ENCODE results near the gene PRXL2B.

Gene PRXL2B

GRCh38 chr1:2614145-2614544 lies 27.6 kb downstream of the PRXL2B start:
- Histone ChIP-seq H2AFZ (ENCODE audit: low read length) (no peak overlapping the region), H3K9ac (ENCODE audit: low read length) (no peak overlapping the region), H3K36me3 (replicated peaks; ENCODE audit: insufficient read depth, low read length) (no peaks in the 10 kb centered on the region), H3K4me2 (ENCODE audit: low read depth, low read length) (no peak overlapping the region), H3K9me2 (replicated peaks; ENCODE audit: insufficient read depth, low read length) (no peaks in the 10 kb centered on the region), H3K4me1 (ENCODE audit: low read length) (no peaks in the 10 kb centered on the region), H3K27ac (ENCODE audit: low read length) (no peak overlapping the region), H3K9me3 (replicated peaks; ENCODE audit: insufficient read depth, low read length) (no peaks in the 10 kb centered on the region), H3F3A (ENCODE audit: insufficient read depth, low read length) (no peaks in the 10 kb centered on the region), H3K4me3 (ENCODE audit: low read length) (no peak overlapping the region), H3K27me3 (replicated peaks; ENCODE audit: insufficient read depth, low read length) (peaks cover 88% of the 10 kb centered on the region), H3K79me2 (ENCODE audit: low read length) (no peaks in the 10 kb centered on the region), H4K20me1 (ENCODE audit: insufficient read depth, low read length) (no peaks in the 10 kb centered on the region)
- DNase-seq: no peak
- TF ChIP-seq CTCF (IDR thresholded peaks at IDR 0.05; ENCODE audit: low read length) (no peak), EZH2phosphoT487 (IDR thresholded peaks at IDR 0.05; ENCODE audit: low read length) (no peak), EZH2 (optimal IDR thresholded peaks at IDR 0.05; ENCODE audit: low read depth, low read length) (no peak)

- no peaks in the 10 kb centered on the region for H3K9me3 ChIP-seq (replicated peaks; ENCODE audit: insufficient read depth, low read length)
- H3K36me3 ChIP-seq (replicated peaks; ENCODE audit: insufficient read depth, low read length): no peaks in the 10 kb centered on the region
- no peaks in the 10 kb centered on the region for H4K20me1 ChIP-seq (ENCODE audit: insufficient read depth, low read length)
- H3K4me3 ChIP-seq (ENCODE audit: low read length): no peak overlapping the region
- DNase-seq: no peak
- H3K9me2 ChIP-seq (replicated peaks; ENCODE audit: insufficient read depth, low read length): no peaks in the 10 kb centered on the region
- H3F3A ChIP-seq (ENCODE audit: insufficient read depth, low read length): no peaks in the 10 kb centered on the region
- H3K27ac ChIP-seq (ENCODE audit: low read length): no peak overlapping the region
- no peak overlapping the region for H2AFZ ChIP-seq (ENCODE audit: low read length)
- TF ChIP-seq EZH2 (optimal IDR thresholded peaks at IDR 0.05; ENCODE audit: low read depth, low read length) (no peak), EZH2phosphoT487 (IDR thresholded peaks at IDR 0.05; ENCODE audit: low read length) (no peak), CTCF (IDR thresholded peaks at IDR 0.05; ENCODE audit: low read length) (no peak)
- no peak overlapping the region for H3K4me2 ChIP-seq (ENCODE audit: low read depth, low read length)
- H3K9ac ChIP-seq (ENCODE audit: low read length): no peak overlapping the region
- H3K4me1 ChIP-seq (ENCODE audit: low read length): no peaks in the 10 kb centered on the region
- H3K27me3 ChIP-seq (replicated peaks; ENCODE audit: insufficient read depth, low read length): peaks cover 88% of the 10 kb centered on the region
- H3K79me2 ChIP-seq (ENCODE audit: low read length): no peaks in the 10 kb centered on the region
Measured at GRCh38 chr1:2617971-2618470, 31.4 kb downstream of the PRXL2B start.

- Histone ChIP-seq H3K9me2 (replicated peaks; ENCODE audit: insufficient read depth, low read length) (no peaks in the 10 kb centered on the region), H2AFZ (ENCODE audit: low read length) (no peak overlapping the region), H3K9me3 (replicated peaks; ENCODE audit: insufficient read depth, low read length) (no peaks in the 10 kb centered on the region), H3K9ac (ENCODE audit: low read length) (no peak overlapping the region), H3K4me3 (ENCODE audit: low read length) (no peak overlapping the region), H3K4me1 (ENCODE audit: low read length) (no peaks in the 10 kb centered on the region), H3K27me3 (replicated peaks; ENCODE audit: insufficient read depth, low read length) (peaks cover 94% of the 10 kb centered on the region), H3F3A (ENCODE audit: insufficient read depth, low read length) (no peaks in the 10 kb centered on the region), H3K27ac (ENCODE audit: low read length) (no peak overlapping the region), H3K79me2 (ENCODE audit: low read length) (no peaks in the 10 kb centered on the region), H3K36me3 (replicated peaks; ENCODE audit: insufficient read depth, low read length) (no peaks in the 10 kb centered on the region), H3K4me2 (ENCODE audit: low read depth, low read length) (no peak overlapping the region), H4K20me1 (ENCODE audit: insufficient read depth, low read length) (no peaks in the 10 kb centered on the region)
- TF ChIP-seq EZH2phosphoT487 (IDR thresholded peaks at IDR 0.05; ENCODE audit: low read length): no peak
- no peak for TF ChIP-seq EZH2 (optimal IDR thresholded peaks at IDR 0.05; ENCODE audit: low read depth, low read length)
- TF ChIP-seq CTCF (IDR thresholded peaks at IDR 0.05; ENCODE audit: low read length): no peak
- DNase-seq: no peak
Measured at GRCh38 chr1:2623571-2624337, 37.2 kb downstream of the PRXL2B start.

Data from MM.1S (cell line).